Measurements from ENCODE around the gene CCDC3. TPM values are rescaled to one million over a fixed set of nuclear protein-coding genes. Genes with fewer than 3 reads are reported as not detected.

The CCDC3 gene
- total and polyA plus RNA-seq, 7 donors = 0.46 to 6.9 (median 3.1) TPM

DNA sequence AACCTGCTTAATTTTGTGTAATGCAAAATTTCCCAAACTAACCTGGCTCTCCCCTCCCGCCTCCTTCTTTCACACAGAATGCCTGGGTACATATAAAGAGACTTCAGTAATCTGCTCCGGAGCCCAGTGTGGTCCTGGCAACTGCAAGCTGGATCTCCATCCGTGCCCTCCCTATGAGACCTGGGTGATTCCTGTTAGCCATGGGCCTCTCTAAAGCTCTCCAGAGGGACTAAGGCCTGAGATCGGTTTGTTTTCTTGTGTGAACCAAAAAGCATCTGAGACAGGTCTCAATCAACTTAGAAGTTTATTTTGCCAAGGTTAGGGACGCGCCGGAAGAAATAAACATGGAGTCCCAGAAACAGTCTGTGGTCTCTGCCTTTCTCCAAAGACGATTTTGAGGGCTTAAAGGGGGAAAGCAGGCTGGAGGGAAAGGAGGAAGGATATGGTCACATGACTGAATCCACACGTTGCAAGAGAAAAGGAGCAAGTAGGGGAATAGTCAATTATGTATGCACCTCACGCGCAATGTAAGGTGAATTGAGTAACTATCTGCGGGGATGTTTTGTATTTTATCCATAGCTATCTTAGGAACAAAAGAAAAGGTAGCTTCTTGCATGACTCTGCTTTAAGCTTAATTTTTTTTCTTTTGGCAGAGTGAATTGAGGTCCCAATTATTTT is 46.2 kb upstream of the CCDC3 start:
- Histone ChIP-seq H3K36me3 (no peaks in the 10 kb centered on the region), H3K27ac (no peak overlapping the region), H3K4me3 (no peak overlapping the region), H3K27me3 (no peaks in the 10 kb centered on the region), H3K4me1 (no peaks in the 10 kb centered on the region), H3K9me3 (no peaks in the 10 kb centered on the region)
- 76 to 77% methylated on average over 12 of the region's 12 CpGs for WGBS, 2 donors
- intact Hi-C loops (cut with DNase I) = no loop called here
- TF ChIP-seq EP300 (IDR thresholded peaks at IDR 0.05) (no peak), POLR2A (IDR thresholded peaks at IDR 0.05) (no peak), POLR2AphosphoS5 (IDR thresholded peaks at IDR 0.05) (no peak)
- TF ChIP-seq, protein P1, sequence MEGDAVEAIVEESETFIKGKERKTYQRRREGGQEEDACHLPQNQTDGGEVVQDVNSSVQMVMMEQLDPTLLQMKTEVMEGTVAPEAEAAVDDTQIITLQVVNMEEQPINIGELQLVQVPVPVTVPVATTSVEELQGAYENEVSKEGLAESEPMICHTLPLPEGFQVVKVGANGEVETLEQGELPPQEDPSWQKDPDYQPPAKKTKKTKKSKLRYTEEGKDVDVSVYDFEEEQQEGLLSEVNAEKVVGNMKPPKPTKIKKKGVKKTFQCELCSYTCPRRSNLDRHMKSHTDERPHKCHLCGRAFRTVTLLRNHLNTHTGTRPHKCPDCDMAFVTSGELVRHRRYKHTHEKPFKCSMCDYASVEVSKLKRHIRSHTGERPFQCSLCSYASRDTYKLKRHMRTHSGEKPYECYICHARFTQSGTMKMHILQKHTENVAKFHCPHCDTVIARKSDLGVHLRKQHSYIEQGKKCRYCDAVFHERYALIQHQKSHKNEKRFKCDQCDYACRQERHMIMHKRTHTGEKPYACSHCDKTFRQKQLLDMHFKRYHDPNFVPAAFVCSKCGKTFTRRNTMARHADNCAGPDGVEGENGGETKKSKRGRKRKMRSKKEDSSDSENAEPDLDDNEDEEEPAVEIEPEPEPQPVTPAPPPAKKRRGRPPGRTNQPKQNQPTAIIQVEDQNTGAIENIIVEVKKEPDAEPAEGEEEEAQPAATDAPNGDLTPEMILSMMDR (IDR thresholded peaks at IDR 0.05) = no peak
- DNase-seq = no peak

DNA sequence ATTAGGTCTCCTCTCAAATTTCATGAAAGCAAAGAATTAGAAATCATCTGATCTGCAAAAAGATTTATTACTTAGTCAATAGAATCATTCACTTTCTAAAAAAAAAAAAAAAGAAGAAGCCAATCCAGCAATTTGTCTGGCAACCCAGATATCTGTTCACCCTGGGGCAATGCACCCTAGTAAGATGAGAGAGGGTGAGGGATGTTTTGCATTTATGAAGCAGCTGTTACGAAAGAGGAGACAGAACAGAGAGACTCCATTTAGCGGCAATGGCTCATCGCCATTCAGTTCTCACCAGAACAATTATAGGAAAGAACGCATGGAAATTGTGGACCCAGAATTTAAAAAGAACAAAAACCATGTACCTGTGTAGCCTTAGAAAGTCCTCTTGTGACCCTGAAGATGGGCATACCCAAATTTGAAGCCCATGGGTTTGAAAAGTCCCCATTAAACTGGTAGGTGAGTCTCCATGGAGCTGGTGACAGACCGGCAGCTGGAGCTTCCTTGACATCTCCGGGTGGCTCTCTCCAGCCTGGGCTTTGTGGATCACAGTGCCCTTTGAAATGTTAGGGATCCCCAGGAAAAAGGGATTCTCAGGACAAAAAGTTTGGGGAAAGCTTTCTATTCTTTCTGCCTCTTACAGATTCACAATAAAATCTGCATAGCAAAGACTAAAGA is 45.5 kb upstream of the CCDC3 start:
- no peaks in the 10 kb centered on the region for H3K27me3 ChIP-seq
- H3K27ac ChIP-seq = no peak overlapping the region
- intact Hi-C loops (cut with DNase I) = no loop called here
- DNase-seq = no peak
- H3K36me3 ChIP-seq = no peaks in the 10 kb centered on the region
- no peak overlapping the region for H3K4me3 ChIP-seq
- H3K9me3 ChIP-seq = no peaks in the 10 kb centered on the region
- no peaks in the 10 kb centered on the region for H3K4me1 ChIP-seq
- no peak for TF ChIP-seq POLR2AphosphoS5 (IDR thresholded peaks at IDR 0.05)
- TF ChIP-seq POLR2A (IDR thresholded peaks at IDR 0.05) = no peak
- TF ChIP-seq EP300 (IDR thresholded peaks at IDR 0.05) = no peak
- WGBS, 2 donors = 87 to 91% methylated on average over 6 of the region's 6 CpGs

DNA sequence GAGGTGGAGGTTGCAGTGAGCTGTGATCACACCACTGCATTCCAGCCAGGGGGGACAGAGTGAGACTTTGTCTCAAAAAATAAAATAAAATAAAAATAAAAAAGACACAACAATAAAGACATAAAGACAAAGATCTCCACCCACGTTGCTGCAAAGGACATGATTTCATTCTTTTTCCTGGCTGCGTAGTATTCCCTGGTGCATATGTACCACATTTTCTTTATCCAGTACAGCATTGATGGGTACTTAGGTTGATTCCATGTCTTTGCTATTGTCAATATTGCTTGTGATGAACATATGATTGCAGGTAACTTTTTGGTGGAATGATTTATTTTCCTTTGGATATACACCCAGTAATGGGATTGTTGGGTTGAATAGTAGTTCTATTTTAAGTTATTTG is 42.0 kb upstream of the CCDC3 start:
- intact Hi-C loops (cut with DNase I) = no loop called here
- Histone ChIP-seq H3K27me3 (no peaks in the 10 kb centered on the region), H3K36me3 (no peaks in the 10 kb centered on the region), H3K27ac (no peak overlapping the region), H3K4me3 (no peak overlapping the region), H3K4me1 (no peaks in the 10 kb centered on the region), H3K9me3 (no peaks in the 10 kb centered on the region)
- WGBS, 2 donors = 74 to 93% methylated on average over 2 of the region's 2 CpGs
- TF ChIP-seq POLR2AphosphoS5 (IDR thresholded peaks at IDR 0.05) (no peak), EP300 (IDR thresholded peaks at IDR 0.05) (no peak), POLR2A (IDR thresholded peaks at IDR 0.05) (no peak)
- TF ChIP-seq, protein P1 (IDR thresholded peaks at IDR 0.05) = no peak
- no peak for DNase-seq

DNA sequence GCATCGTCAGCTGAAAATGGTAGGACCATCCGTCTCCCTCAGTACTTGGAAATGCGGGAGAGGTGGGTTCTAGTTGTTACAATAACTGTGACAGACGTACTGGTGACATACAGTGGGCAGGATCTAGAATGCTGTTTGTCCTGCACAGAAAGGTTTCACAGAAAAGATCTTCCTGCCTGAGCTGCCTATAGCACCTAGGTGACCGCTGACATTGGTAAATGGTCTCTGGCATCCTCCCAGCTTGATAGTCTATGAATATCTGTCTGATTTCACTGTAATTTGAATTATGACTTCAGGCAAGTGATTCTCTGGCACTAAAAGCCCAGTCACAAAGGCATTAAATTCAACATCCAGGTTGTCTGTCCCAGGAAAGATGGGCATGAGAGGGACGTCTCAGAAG is 38.2 kb upstream of the CCDC3 start:
- DNase-seq = no peak
- intact Hi-C loops (cut with DNase I) = no loop called here
- Histone ChIP-seq H3K9me3 (no peaks in the 10 kb centered on the region), H3K4me3 (no peak overlapping the region), H3K27me3 (no peaks in the 10 kb centered on the region), H3K36me3 (no peaks in the 10 kb centered on the region), H3K27ac (no peak overlapping the region), H3K4me1 (no peaks in the 10 kb centered on the region)
- 73 to 86% methylated on average over 6 of the region's 6 CpGs for WGBS, 2 donors
- TF ChIP-seq, protein P1 (IDR thresholded peaks at IDR 0.05) = no peak
- TF ChIP-seq POLR2A (IDR thresholded peaks at IDR 0.05) (no peak), EP300 (IDR thresholded peaks at IDR 0.05) (no peak), POLR2AphosphoS5 (IDR thresholded peaks at IDR 0.05) (no peak)

DNA sequence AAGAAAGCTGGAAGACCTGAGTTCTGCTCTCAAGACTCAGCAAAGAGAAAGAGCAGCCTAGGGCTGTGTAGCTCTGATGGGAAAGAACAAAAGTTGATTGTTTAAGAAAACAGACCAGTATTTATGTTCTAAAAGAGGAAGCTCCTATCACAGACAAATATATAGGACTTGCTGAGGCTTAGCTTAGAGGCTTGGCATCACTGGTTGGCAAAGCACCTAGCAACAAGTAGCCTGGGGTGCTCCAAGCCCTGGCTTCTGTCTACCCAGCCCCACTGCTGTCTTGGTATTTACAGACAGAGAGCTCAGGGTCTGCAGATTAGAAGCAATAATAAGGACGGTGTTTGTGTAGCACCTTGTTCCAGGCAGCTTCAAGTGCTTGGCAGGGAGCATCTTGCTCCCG is 36.9 kb upstream of the CCDC3 start:
- Histone ChIP-seq H3K4me1 (no peaks in the 10 kb centered on the region), H3K36me3 (no peaks in the 10 kb centered on the region), H3K27me3 (no peaks in the 10 kb centered on the region), H3K4me3 (no peak overlapping the region), H3K9me3 (no peaks in the 10 kb centered on the region), H3K27ac (no peak overlapping the region)
- 70 to 77% methylated on average over 2 of the region's 2 CpGs for WGBS, 2 donors
- intact Hi-C loops (cut with DNase I) = no loop called here
- no peak for DNase-seq
- TF ChIP-seq EP300 (IDR thresholded peaks at IDR 0.05) (no peak), POLR2A (IDR thresholded peaks at IDR 0.05) (no peak), POLR2AphosphoS5 (IDR thresholded peaks at IDR 0.05) (no peak)
- TF ChIP-seq, protein P1 (IDR thresholded peaks at IDR 0.05) = no peak

Measured in sigmoid colon (tissue), 7 donors.